Kidney (tissue), 14 donors: Measurements from ENCODE around the gene PAIP2B. TPM values are rescaled to one million over a fixed set of nuclear protein-coding genes. Genes with fewer than 3 reads are reported as not detected.

Experiments
- DNase-seq, 5 donors: peaks; one replicate each; pipeline ENCODE4 v3.0.0-alpha.2; 2013 to 2020
- FAIRE-seq: peaks from 2 replicates; lab custom pipeline; 2012; peaks lifted over from hg19 to GRCh38; lab: Jason Lieb, UNC
- H3K27ac ChIP-seq, 2 donors: one replicate each; pipeline ENCODE4 v1.7.0; 2013; ENCODE audit warnings: low read depth in 2 of 2, low read length in 2 of 2, inconsistent platforms in 1 of 2
- H3K27me3 ChIP-seq: one replicate; pipeline ENCODE4 v1.7.1; 2013; ENCODE audit warnings: low read length, inconsistent platforms; ENCODE audit not compliant: control insufficient read depth, insufficient read depth
- H3K36me3 ChIP-seq, 3 donors: one replicate each; pipeline versions ENCODE4 v1.7.0 to v1.7.1; 2013; ENCODE audit warnings: low read length in 3 of 3, control low read depth in 1 of 3, inconsistent platforms in 1 of 3; ENCODE audit not compliant: insufficient read depth in 3 of 3, control insufficient read depth in 2 of 3
- H3K4me1 ChIP-seq, 3 donors: one replicate each; pipeline versions ENCODE4 v1.7.0 to v1.7.1; 2013; ENCODE audit warnings: low read length in 3 of 3, inconsistent platforms in 1 of 3, low read depth in 1 of 3; ENCODE audit not compliant: control insufficient read depth in 2 of 3, insufficient read depth in 2 of 3
- H3K4me3 ChIP-seq, 3 donors: one replicate each; pipeline versions ENCODE4 v1.7.0 to v1.8.1; 2013; ENCODE audit warnings: low read length in 3 of 3, control low read depth in 1 of 3, inconsistent platforms in 1 of 3
- H3K9ac ChIP-seq, 3 donors: one replicate each; pipeline versions ENCODE4 v1.7.0 to v1.7.1; 2013; ENCODE audit warnings: low read length in 3 of 3, control low read depth in 1 of 3, inconsistent platforms in 1 of 3
- H3K9me3 ChIP-seq, 3 donors: one replicate each; pipeline versions ENCODE4 v1.7.0 to v1.7.1; 2013; ENCODE audit warnings: low read length in 3 of 3, control low read depth in 1 of 3, inconsistent platforms in 1 of 3; ENCODE audit not compliant: control insufficient read depth in 2 of 3, insufficient read depth in 1 of 3
- CTCF ChIP-seq: IDR thresholded peaks from 3 replicates; pipeline ENCODE4 v1.5.1; 2012; ENCODE audit warnings: mild to moderate bottlenecking, moderate library complexity, borderline replicate concordance; ENCODE audit not compliant: insufficient read depth; ENCODE audit errors: extremely low read depth
- intact Hi-C: fragments of 100-400 bp; cut with DNase I; formaldehyde crosslinking; loops from one replicate; pipeline ENCODE4 v1.11.1; 2022
- polyA plus RNA-seq: library from polyadenylated mRNA; stranded (reverse); fragments of 350-450 nt; fragmentation: Illumina TruSeq; extraction: RNeasy Lipid Tissue Mini Kit (QIAGEN cat#74804); gene quantifications from one replicate; pipeline ENCODE4 v1.2.3, GENCODE V29; 2014; ENCODE audit warnings: low read depth, low replicate concordance; ENCODE audit not compliant: insufficient read depth
- total RNA-seq: library from RNA; stranded (reverse); fragmentation: NEBNext Ultra II Directional; extraction: Animal tissue kit (Norgen Biotek cat#: 25700); gene quantifications from one replicate; pipeline ENCODE4 v1.2.1, GENCODE V29; 2021
- donor health status: control.
- donor health status: control.
- donor health status: control.
- donor health status: control.
- donor health status: control.
- donor health status: DM: yes; HTN: yes; CAD: no.
- donor health status: Normal renal cell carcinoma (clear cell type).

PAIP2B gene
- total and polyA plus RNA-seq, 2 donors from 2014 or later, result 9.3 to 10.6 TPM

- intact Hi-C loops, result no loop called here
These were observed 27.2 kb upstream of the PAIP2B start for GRCh38 chr2:71254078-71254477.

GRCh38 chr2:71253476-71253875 is 26.6 kb upstream of the PAIP2B start:
- H3K9me3 ChIP-seq, result no peaks in the 10 kb centered on the region
- no peaks in the 10 kb centered on the region for H3K27me3 ChIP-seq
- no peaks in the 10 kb centered on the region for H3K36me3 ChIP-seq
- no peaks in the 10 kb centered on the region for H3K4me1 ChIP-seq
- FAIRE-seq (no peak), DNase-seq (no peak)
- TF ChIP-seq CTCF, result no peak
- intact Hi-C loops, result no loop called here
- no peak overlapping the region for H3K4me3 ChIP-seq
- no peak overlapping the region for H3K27ac ChIP-seq
- no peak overlapping the region for H3K9ac ChIP-seq

More at GRCh38 chr2:71254078-71254477, 27.2 kb upstream of the PAIP2B start:
- Histone ChIP-seq H3K4me1 (no peaks in the 10 kb centered on the region), H3K27ac (no peak overlapping the region), H3K9me3 (no peaks in the 10 kb centered on the region), H3K9ac (no peak overlapping the region), H3K27me3 (no peaks in the 10 kb centered on the region), H3K4me3 (no peak overlapping the region), H3K36me3 (no peaks in the 10 kb centered on the region)
- FAIRE-seq (no peak), DNase-seq (no peak)
- TF ChIP-seq CTCF, result no peak

GRCh38 chr2:71252862-71253261 is 26.0 kb upstream of the PAIP2B start:
- DNase-seq, result no peak
- Histone ChIP-seq H3K36me3 (no peaks in the 10 kb centered on the region), H3K4me3 (no peak overlapping the region), H3K9me3 (no peaks in the 10 kb centered on the region), H3K27ac (no peak overlapping the region), H3K9ac (no peak overlapping the region), H3K27me3 (no peaks in the 10 kb centered on the region), H3K4me1 (no peaks in the 10 kb centered on the region)
- no peak for FAIRE-seq
- intact Hi-C loops, result no loop called here
- no peak for TF ChIP-seq CTCF

- intact Hi-C loops, result no loop called here
- TF ChIP-seq CTCF, result no peak
- H3K9ac ChIP-seq, result no peak overlapping the region
- DNase-seq, result no peak
- FAIRE-seq, result no peak
- no peaks in the 10 kb centered on the region for H3K27me3 ChIP-seq
- no peaks in the 10 kb centered on the region for H3K36me3 ChIP-seq
- H3K4me1 ChIP-seq, result no peaks in the 10 kb centered on the region
- no peak overlapping the region for H3K4me3 ChIP-seq
- no peak overlapping the region for H3K27ac ChIP-seq
- H3K9me3 ChIP-seq, result no peaks in the 10 kb centered on the region
These were observed 24.0 kb upstream of the PAIP2B start for GRCh38 chr2:71250935-71251334.
